Natural killer cell (primary cell): Measurements from ENCODE around the gene HS3ST2. TPM values are rescaled to one million over a fixed set of nuclear protein-coding genes. Genes with fewer than 3 reads are reported as not detected.

ENCODE experiments used
- ATAC-seq, 3 donors: fragments of 150-1000 bp in 2 of 3; fragments of 200-7000 bp in 1 of 3; cut with Tn5 transposase; 1 replicate in 1 of 3; 2 replicates in 2 of 3; pipeline ENCODE4 v1.10.0; 2021; ENCODE audit warnings: mild to moderate bottlenecking in 2 of 3, moderate library complexity in 2 of 3
- DNase-seq, 2 donors: peaks; one replicate each; pipeline versions ENCODE4 v3.0.0 to v3.0.0-alpha.2; 2013 to 2021; ENCODE audit warnings: mixed read lengths in 1 of 2
- H3K27ac ChIP-seq: one replicate; pipeline ENCODE4 v1.5.1; 2013; ENCODE audit warnings: mild to moderate bottlenecking, low read length
- H3K27me3 ChIP-seq: one replicate; pipeline ENCODE4 v1.6.1; 2013; ENCODE audit warnings: low read length; ENCODE audit not compliant: control insufficient read depth, insufficient read depth
- H3K36me3 ChIP-seq: one replicate; pipeline ENCODE4 v1.6.1; 2013; ENCODE audit warnings: low read length; ENCODE audit not compliant: control insufficient read depth, insufficient read depth
- H3K4me1 ChIP-seq: one replicate; pipeline ENCODE4 v1.6.1; 2013; ENCODE audit warnings: low read length; ENCODE audit not compliant: control insufficient read depth, insufficient read depth
- H3K4me3 ChIP-seq: one replicate; pipeline ENCODE4 v1.5.1; 2013; ENCODE audit warnings: low read length
- H3K9me3 ChIP-seq: one replicate; pipeline ENCODE4 v1.6.1; 2013; ENCODE audit warnings: low read length; ENCODE audit not compliant: control insufficient read depth, insufficient read depth
- H3K27ac Mint-ChIP-seq, 2 donors: one replicate each; pipeline ENCODE4 v1.8.0; 2022; ENCODE audit warnings: mild to moderate bottlenecking in 2 of 2, mixed read lengths in 2 of 2, moderate library complexity in 1 of 2
- H3K27me3 Mint-ChIP-seq, 2 donors: one replicate each; pipeline ENCODE4 v1.8.0; 2022; ENCODE audit warnings: low read depth in 2 of 2, mixed read lengths in 2 of 2
- H3K36me3 Mint-ChIP-seq: one replicate; pipeline ENCODE4 v1.8.0; 2022; ENCODE audit warnings: mixed read lengths
- H3K4me1 Mint-ChIP-seq, 2 donors: one replicate each; pipeline ENCODE4 v1.8.0; 2022; ENCODE audit warnings: mixed read lengths in 2 of 2
- H3K4me3 Mint-ChIP-seq: one replicate; pipeline ENCODE4 v1.8.0; 2022; ENCODE audit warnings: mild to moderate bottlenecking, moderate library complexity, mixed read lengths
- H3K9me3 Mint-ChIP-seq, 2 donors: one replicate each; pipeline ENCODE4 v1.8.0; 2022; ENCODE audit warnings: mixed read lengths in 2 of 2
- WGBS: methylation state at CpG from one replicate; pipeline ENCODE4 v1.1.7; 2013; ENCODE audit warnings: missing lambda C conversion rate; ENCODE audit not compliant: insufficient coverage; 5-methylcytosine and 5-hydroxymethylcytosine counted together
- intact Hi-C: fragments of 100-400 bp; cut with micrococcal nuclease; formaldehyde crosslinking; loops from one replicate; pipeline ENCODE4 v1.14.2; 2022
- total RNA-seq, 4 donors: library from RNA; stranded (reverse); fragments of 120-200 nt in 1 of 4; gene quantifications; one replicate each; pipeline versions ENCODE4 v1.2.3 to v1.2.4, GENCODE V29; 2013 to 2022
- TF ChIP-seq, protein P1 (sequence below): fragments of 200-600 bp; IDR thresholded peaks from one replicate; pipeline ENCODE4 v1.8.0; 2022; ENCODE audit warnings: antibody characterized with exemption

HS3ST2 gene
- total RNA-seq, 3 donors from 2014 or later (not counting 1 experiment from before 2014, with no cell fraction given), result not detected

DNA sequence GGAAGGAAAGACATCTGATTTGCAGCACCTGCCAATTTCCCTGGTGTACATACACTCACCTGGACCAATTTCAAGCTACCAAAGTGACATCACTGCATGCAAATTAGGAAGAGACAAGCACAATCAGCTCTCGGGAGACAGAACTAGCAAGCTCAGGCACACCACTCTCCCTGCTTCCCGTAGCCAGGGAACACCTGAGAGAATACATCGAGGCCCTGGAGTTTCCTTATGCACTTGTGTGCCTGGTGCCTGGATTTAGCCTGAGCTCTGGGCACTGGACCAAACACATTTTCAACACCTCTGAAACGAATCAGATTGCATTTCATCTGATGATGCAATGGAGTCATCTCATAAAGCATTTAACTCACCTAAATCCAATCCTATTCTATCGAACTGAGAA is 110.5 kb downstream of the HS3ST2 start:
- no peaks in the 10 kb centered on the region for H3K36me3 Mint-ChIP-seq
- WGBS, result 65% methylated on average over 4 of the region's 5 CpGs
- H3K4me3 Mint-ChIP-seq, result no peak overlapping the region

DNA sequence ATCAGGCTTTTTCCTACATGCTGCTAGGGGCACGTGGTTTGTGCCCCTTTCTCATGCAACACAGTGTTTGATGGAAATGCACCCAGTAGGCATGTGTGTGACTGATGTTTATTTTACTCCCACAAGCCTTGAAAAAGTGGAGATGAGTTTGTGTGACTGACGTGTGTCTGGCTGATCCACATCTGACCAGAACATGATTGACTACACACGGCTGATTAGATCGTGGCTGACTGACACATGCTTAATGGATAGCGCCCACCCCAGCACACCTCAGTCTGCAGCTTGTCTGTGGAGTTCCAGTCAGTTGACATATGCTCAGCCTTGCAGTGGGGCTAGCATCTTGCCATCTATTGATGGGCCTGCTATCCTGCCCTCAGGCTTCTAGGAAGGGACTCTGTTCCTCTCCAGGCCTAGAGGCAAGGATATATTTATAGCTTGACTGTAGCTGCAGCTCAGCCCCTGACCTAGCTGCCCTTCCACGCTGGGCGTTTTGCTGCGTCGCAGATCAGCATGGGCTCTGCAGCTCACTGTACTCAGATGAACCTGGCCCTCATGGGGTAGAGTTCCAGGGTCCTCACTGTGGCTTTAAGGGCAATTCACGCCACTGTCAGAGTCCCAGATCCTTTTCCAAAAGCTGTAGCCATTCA is 112.3 kb downstream of the HS3ST2 start:
- peaks cover 2 to 10% of the 10 kb centered on the region in 2 donors for H3K27me3 Mint-ChIP-seq
- no peaks in the 10 kb centered on the region for H3K36me3 Mint-ChIP-seq
- H3K4me3 Mint-ChIP-seq, result no peak overlapping the region
- DNase-seq, result no peak
- H3K27ac ChIP-seq, result no peak overlapping the region
- no peaks in the 10 kb centered on the region for H3K9me3 ChIP-seq
- no peak for ATAC-seq
- no peak overlapping the region for H3K27ac Mint-ChIP-seq
- TF ChIP-seq, protein P1, sequence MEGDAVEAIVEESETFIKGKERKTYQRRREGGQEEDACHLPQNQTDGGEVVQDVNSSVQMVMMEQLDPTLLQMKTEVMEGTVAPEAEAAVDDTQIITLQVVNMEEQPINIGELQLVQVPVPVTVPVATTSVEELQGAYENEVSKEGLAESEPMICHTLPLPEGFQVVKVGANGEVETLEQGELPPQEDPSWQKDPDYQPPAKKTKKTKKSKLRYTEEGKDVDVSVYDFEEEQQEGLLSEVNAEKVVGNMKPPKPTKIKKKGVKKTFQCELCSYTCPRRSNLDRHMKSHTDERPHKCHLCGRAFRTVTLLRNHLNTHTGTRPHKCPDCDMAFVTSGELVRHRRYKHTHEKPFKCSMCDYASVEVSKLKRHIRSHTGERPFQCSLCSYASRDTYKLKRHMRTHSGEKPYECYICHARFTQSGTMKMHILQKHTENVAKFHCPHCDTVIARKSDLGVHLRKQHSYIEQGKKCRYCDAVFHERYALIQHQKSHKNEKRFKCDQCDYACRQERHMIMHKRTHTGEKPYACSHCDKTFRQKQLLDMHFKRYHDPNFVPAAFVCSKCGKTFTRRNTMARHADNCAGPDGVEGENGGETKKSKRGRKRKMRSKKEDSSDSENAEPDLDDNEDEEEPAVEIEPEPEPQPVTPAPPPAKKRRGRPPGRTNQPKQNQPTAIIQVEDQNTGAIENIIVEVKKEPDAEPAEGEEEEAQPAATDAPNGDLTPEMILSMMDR, result no peak
- H3K9me3 Mint-ChIP-seq, result no peaks in the 10 kb centered on the region
- H3K27me3 ChIP-seq, result no peaks in the 10 kb centered on the region
- no peaks in the 10 kb centered on the region for H3K36me3 ChIP-seq
- intact Hi-C loops, result no loop called here
- 70% methylated on average over 10 of the region's 10 CpGs for WGBS
- no peaks in the 10 kb centered on the region for H3K4me1 ChIP-seq
- no peaks in the 10 kb centered on the region for H3K4me1 Mint-ChIP-seq
- H3K4me3 ChIP-seq, result no peak overlapping the region

More for the DNA sequence above, 110.5 kb downstream of the HS3ST2 start:
- Mint-ChIP-seq H3K9me3 (no peaks in the 10 kb centered on the region), H3K27ac (no peak overlapping the region), H3K4me1 (no peaks in the 10 kb centered on the region), H3K27me3 (peaks cover 6 to 10% of the 10 kb centered on the region in 2 donors)
- DNase-seq (no peak), ATAC-seq (no peak)
- Histone ChIP-seq H3K4me1 (no peaks in the 10 kb centered on the region), H3K27ac (no peak overlapping the region), H3K36me3 (no peaks in the 10 kb centered on the region), H3K4me3 (no peak overlapping the region), H3K27me3 (no peaks in the 10 kb centered on the region), H3K9me3 (no peaks in the 10 kb centered on the region)
- TF ChIP-seq, protein P1, result no peak
- intact Hi-C loops, result no loop called here

DNA sequence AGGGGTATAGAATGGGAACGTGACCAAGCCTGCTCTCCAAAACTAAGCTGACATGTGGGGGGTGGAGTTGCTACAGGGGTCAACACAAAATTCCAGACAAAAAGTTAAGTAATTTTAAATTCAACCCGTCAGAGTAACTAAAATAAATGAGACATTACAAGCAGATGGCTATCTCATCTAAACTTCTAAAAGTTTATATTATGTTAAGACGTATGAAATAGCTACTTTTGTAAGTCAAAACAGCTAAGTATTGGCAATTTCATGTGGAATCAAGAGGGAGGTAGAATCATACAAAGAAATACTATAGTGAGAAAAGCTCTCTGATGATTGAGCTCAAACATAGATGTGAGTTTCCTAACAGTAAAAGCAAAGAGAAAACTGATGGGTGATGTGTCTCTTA is 113.3 kb downstream of the HS3ST2 start:
- no peaks in the 10 kb centered on the region for H3K36me3 Mint-ChIP-seq
- H3K9me3 Mint-ChIP-seq, result no peaks in the 10 kb centered on the region
- H3K4me3 Mint-ChIP-seq, result no peak overlapping the region
- 53% methylated on average over 1 of the region's 3 CpGs for WGBS
- Histone ChIP-seq H3K4me3 (no peak overlapping the region), H3K9me3 (no peaks in the 10 kb centered on the region), H3K4me1 (no peaks in the 10 kb centered on the region), H3K36me3 (no peaks in the 10 kb centered on the region), H3K27ac (no peak overlapping the region), H3K27me3 (no peaks in the 10 kb centered on the region)
- TF ChIP-seq, protein P1, result no peak
- no peak overlapping the region for H3K27ac Mint-ChIP-seq
- ATAC-seq (no peak), DNase-seq (no peak)
- H3K27me3 Mint-ChIP-seq, result peaks cover 9 to 11% of the 10 kb centered on the region in 2 donors
- H3K4me1 Mint-ChIP-seq, result no peaks in the 10 kb centered on the region
- intact Hi-C loops, result no loop called here

DNA sequence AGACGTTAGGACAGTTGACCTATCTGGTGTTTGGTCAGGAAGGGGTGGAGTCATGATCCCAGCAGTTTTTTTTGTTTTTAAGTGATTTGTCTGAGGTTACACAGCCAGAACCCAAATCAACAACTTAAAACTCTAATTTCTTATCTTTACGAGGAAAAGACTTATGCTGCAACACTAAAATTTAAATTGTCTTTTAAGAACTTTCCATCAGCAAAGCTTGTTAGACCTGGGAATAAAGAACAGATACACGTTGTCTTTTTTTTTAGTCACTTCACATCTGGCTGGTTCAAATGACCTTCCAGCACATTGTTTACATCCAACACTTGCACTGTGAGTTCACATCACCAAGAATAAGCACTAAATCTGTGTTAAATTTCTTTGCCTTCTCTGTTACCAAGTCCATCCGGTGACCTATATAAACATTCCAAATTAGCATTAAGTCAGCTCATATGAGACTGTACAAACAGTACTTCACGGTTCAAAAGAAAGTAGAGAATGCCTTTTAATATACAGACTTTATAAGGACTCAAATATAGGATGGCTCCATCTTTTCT is 115.0 kb downstream of the HS3ST2 start:
- no peak overlapping the region for H3K4me3 Mint-ChIP-seq
- TF ChIP-seq, protein P1, result no peak
- intact Hi-C loops, result no loop called here

More for the DNA sequence above, 115.0 kb downstream of the HS3ST2 start:
- Mint-ChIP-seq H3K27me3 (peaks cover 15 to 25% of the 10 kb centered on the region in 2 donors), H3K27ac (no peak overlapping the region), H3K36me3 (no peaks in the 10 kb centered on the region), H3K9me3 (no peaks in the 10 kb centered on the region), H3K4me1 (no peaks in the 10 kb centered on the region)
- Histone ChIP-seq H3K27me3 (no peaks in the 10 kb centered on the region), H3K4me3 (no peak overlapping the region), H3K36me3 (no peaks in the 10 kb centered on the region), H3K4me1 (no peaks in the 10 kb centered on the region), H3K9me3 (no peaks in the 10 kb centered on the region), H3K27ac (no peak overlapping the region)
- ATAC-seq (no peak), DNase-seq (no peak)
- WGBS, result 86% methylated on average over 4 of the region's 5 CpGs
